ENCODE data around the gene ASF1A.

Gene ASF1A

DNA sequence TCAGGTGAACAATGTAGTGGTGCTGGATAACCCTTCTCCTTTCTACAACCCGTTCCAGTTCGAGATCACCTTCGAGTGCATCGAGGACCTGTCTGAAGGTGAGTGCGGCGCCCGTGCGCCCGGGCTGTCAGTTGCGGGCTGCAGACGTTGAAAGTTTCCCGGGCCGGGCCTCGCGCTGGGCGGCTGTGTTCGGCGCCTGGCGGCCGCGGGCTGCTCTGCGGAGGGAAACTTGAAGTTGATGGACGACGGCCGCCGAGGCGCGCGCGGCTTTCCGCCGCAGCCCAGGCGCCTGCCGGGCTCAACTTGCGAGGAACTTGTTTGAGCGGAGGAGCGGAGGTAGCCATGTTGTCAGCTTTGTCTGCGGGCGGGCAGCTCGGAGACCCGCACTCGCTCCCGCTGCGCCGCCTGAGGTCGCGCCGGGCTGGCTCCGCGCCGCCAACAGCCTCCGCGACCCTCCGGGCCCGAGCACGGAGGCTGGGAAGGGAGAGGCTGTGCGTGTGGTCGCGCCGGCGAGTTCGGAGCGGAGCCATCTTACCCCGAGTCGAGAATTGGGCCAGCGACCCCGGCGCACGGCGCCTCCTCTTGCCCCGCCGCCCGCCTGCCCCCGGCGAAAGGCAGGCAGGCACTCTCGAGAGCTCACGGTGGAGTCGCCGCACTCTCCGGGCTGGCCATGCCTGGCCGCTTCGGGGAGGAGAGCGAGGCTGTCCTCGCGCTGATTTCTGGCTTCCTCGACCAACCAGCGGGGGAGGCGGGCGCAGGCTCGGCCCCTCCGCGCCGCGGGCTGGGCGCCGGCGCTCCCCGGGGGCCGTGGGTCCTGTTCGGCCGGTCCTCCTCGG lies 691 bp downstream of the ASF1A start:
- Histone ChIP-seq H3K4me3 (ENCODE audit: insufficient read depth, low read length, poor library complexity, severe bottlenecking) (peak overlapping the region; percentile 87), H4K20me1 (ENCODE audit: low read depth, low read length) (0 out of 2 replicates have a peak, but pooled peaks cover 3% of the 10 kb centered on the region), H3K27ac (ENCODE audit: low read depth, low read length) (peak overlapping the region; percentile 93), H3K9me3 (ENCODE audit: insufficient read depth, low read length) (no peaks in the 10 kb centered on the region), H3K27me3 (ENCODE audit: low read length) (no peaks in the 10 kb centered on the region), H3K4me2 (ENCODE audit: low read depth, low read length, poor library complexity, severe bottlenecking) (peak overlapping the region; percentile 96), H2AFZ (ENCODE audit: low read depth, low read length, severe bottlenecking) (peak overlapping the region; percentile 32), H3K9ac (ENCODE audit: low read length) (peak overlapping the region; percentile 94), H3F3A (ENCODE audit: insufficient read depth) (peaks cover 37% of the 10 kb centered on the region; the same call in 1 of the 2 replicates), H3K9me2 (replicated peaks; ENCODE audit: insufficient read depth, low read length) (no peaks in the 10 kb centered on the region), H3K36me3 (ENCODE audit: low read length) (peaks cover 7% of the 10 kb centered on the region; the same call in 1 of the 2 replicates), H3K79me2 (ENCODE audit: insufficient read depth, low read length) (peaks cover 77% of the 10 kb centered on the region)
- TF ChIP-seq, protein P1, sequence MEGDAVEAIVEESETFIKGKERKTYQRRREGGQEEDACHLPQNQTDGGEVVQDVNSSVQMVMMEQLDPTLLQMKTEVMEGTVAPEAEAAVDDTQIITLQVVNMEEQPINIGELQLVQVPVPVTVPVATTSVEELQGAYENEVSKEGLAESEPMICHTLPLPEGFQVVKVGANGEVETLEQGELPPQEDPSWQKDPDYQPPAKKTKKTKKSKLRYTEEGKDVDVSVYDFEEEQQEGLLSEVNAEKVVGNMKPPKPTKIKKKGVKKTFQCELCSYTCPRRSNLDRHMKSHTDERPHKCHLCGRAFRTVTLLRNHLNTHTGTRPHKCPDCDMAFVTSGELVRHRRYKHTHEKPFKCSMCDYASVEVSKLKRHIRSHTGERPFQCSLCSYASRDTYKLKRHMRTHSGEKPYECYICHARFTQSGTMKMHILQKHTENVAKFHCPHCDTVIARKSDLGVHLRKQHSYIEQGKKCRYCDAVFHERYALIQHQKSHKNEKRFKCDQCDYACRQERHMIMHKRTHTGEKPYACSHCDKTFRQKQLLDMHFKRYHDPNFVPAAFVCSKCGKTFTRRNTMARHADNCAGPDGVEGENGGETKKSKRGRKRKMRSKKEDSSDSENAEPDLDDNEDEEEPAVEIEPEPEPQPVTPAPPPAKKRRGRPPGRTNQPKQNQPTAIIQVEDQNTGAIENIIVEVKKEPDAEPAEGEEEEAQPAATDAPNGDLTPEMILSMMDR (IDR thresholded peaks at IDR 0.05; ENCODE audit: insufficient read depth, low read length, poor library complexity, severe bottlenecking) = no peak
- TF ChIP-seq EZH2phosphoT487 (conservative IDR thresholded peaks at IDR 0.05; ENCODE audit: low read length) = no peak

DNA sequence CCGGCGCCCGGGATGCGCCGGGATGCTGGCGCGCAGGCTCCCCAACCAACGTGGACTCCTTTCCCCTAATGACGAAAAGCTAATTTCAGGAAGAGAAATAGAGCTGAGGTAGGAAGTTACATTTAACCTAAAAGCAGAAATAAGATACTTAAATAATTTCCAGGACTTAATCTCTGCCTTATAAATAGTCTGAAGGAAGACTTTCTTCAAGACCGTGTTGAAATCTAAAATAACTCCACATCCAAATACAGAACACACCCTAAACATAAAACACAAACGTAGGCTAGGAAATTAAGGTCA lies 1.3 kb downstream of the ASF1A start:
- Histone ChIP-seq H3F3A (ENCODE audit: insufficient read depth) (peaks cover 37% of the 10 kb centered on the region; the same call in 1 of the 2 replicates), H4K20me1 (ENCODE audit: low read depth, low read length) (0 out of 2 replicates have a peak, but pooled peaks cover 3% of the 10 kb centered on the region), H3K9ac (ENCODE audit: low read length) (peak overlapping the region; percentile 94), H2AFZ (ENCODE audit: low read depth, low read length, severe bottlenecking) (no peak overlapping the region), H3K79me2 (ENCODE audit: insufficient read depth, low read length) (peaks cover 79% of the 10 kb centered on the region), H3K4me2 (ENCODE audit: low read depth, low read length, poor library complexity, severe bottlenecking) (peak overlapping the region; percentile 96), H3K9me3 (ENCODE audit: insufficient read depth, low read length) (no peaks in the 10 kb centered on the region), H3K36me3 (ENCODE audit: low read length) (peaks cover 7% of the 10 kb centered on the region; the same call in 1 of the 2 replicates), H3K4me3 (ENCODE audit: insufficient read depth, low read length, poor library complexity, severe bottlenecking) (peak overlapping the region; percentile 87), H3K27ac (ENCODE audit: low read depth, low read length) (peak overlapping the region; percentile 93), H3K9me2 (replicated peaks; ENCODE audit: insufficient read depth, low read length) (no peaks in the 10 kb centered on the region), H3K27me3 (ENCODE audit: low read length) (no peaks in the 10 kb centered on the region)
- TF ChIP-seq, protein P1 (IDR thresholded peaks at IDR 0.05; ENCODE audit: insufficient read depth, low read length, poor library complexity, severe bottlenecking) = no peak
- TF ChIP-seq EZH2phosphoT487 (conservative IDR thresholded peaks at IDR 0.05; ENCODE audit: low read length) = no peak

DNA sequence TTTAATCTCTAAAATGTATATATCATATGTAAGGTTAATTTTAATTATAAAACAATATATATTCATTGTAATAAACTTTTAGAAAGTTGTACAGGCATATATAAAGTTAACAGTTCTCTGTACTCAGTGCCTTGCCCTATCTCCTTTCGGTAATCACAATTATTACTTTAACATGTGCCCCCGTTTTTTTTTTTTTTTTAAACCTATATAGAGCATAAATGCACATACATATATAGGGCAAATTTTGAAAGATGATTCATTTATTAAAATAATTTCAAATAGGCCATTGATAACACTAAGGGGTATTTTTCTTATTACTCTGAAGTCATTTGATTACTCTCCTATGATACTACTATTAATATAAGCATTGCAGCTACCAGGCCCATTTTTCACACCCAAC lies 1.9 kb downstream of the ASF1A start:
- no peaks in the 10 kb centered on the region for H3K9me3 ChIP-seq (ENCODE audit: insufficient read depth, low read length)
- no peaks in the 10 kb centered on the region for H3K9me2 ChIP-seq (replicated peaks; ENCODE audit: insufficient read depth, low read length)
- H3K4me2 ChIP-seq (ENCODE audit: low read depth, low read length, poor library complexity, severe bottlenecking) = peak overlapping the region; percentile 96
- H2AFZ ChIP-seq (ENCODE audit: low read depth, low read length, severe bottlenecking) = no peak overlapping the region
- H3K4me3 ChIP-seq (ENCODE audit: insufficient read depth, low read length, poor library complexity, severe bottlenecking) = peak overlapping the region; percentile 87
- H3K27me3 ChIP-seq (ENCODE audit: low read length) = no peaks in the 10 kb centered on the region
- 0 out of 2 replicates have a peak, but pooled peaks cover 3% of the 10 kb centered on the region for H4K20me1 ChIP-seq (ENCODE audit: low read depth, low read length)
- peaks cover 32% of the 10 kb centered on the region; the same call in 1 of the 2 replicates for H3F3A ChIP-seq (ENCODE audit: insufficient read depth)
- H3K27ac ChIP-seq (ENCODE audit: low read depth, low read length) = peak overlapping the region; percentile 93
- peaks cover 85% of the 10 kb centered on the region for H3K79me2 ChIP-seq (ENCODE audit: insufficient read depth, low read length)
- TF ChIP-seq, protein P1 (IDR thresholded peaks at IDR 0.05; ENCODE audit: insufficient read depth, low read length, poor library complexity, severe bottlenecking) = no peak
- TF ChIP-seq EZH2phosphoT487 (conservative IDR thresholded peaks at IDR 0.05; ENCODE audit: low read length) = no peak
- H3K36me3 ChIP-seq (ENCODE audit: low read length) = peaks cover 8% of the 10 kb centered on the region; the same call in 1 of the 2 replicates
- peak overlapping the region; percentile 94 for H3K9ac ChIP-seq (ENCODE audit: low read length)

Measured in SU-DHL-6 (cell line).